GM21528 (cell line): ENCODE measurements around the gene ASB7.

Source experiments
- ATAC-seq: cut with Tn5 transposase; IDR thresholded peaks from one replicate; pipeline ENCODE4 v1.9.1; 2021; ENCODE audit warnings: mild to moderate bottlenecking, moderate library complexity; ENCODE audit not compliant: unreplicated experiment, low FRiP score

The ASB7 gene

GRCh38 chr15:100596792-100597191 lies 5.6 kb upstream of the ASB7 start:
- peak; percentile 81 for ATAC-seq

- ATAC-seq: no peak
Measured at GRCh38 chr15:100597862-100598261, 4.5 kb upstream of the ASB7 start.

- ATAC-seq: no peak
Measured at GRCh38 chr15:100598655-100599054, 3.7 kb upstream of the ASB7 start.

GRCh38 chr15:100601163-100601562 lies 1.2 kb upstream of the ASB7 start:
- ATAC-seq: no peak

- ATAC-seq: peak; percentile 24
Measured at GRCh38 chr15:100601617-100602063, 749 bp upstream of the ASB7 start.

- peak; percentile 45 for ATAC-seq
Measured at GRCh38 chr15:100602823-100603393, 519 bp downstream of the ASB7 start.

- ATAC-seq: no peak
Measured at GRCh38 chr15:100612539-100612938, 10.2 kb downstream of the ASB7 start.

- no peak for ATAC-seq
Measured at GRCh38 chr15:100613208-100613607, 10.8 kb downstream of the ASB7 start.

- ATAC-seq: no peak
Measured at GRCh38 chr15:100614336-100614735, 11.9 kb downstream of the ASB7 start.

- ATAC-seq: no peak
Measured at GRCh38 chr15:100614918-100615317, 12.5 kb downstream of the ASB7 start.

- ATAC-seq: no peak
Measured at GRCh38 chr15:100615801-100616200, 13.4 kb downstream of the ASB7 start.

- ATAC-seq: no peak
Measured at GRCh38 chr15:100616700-100617099, 14.3 kb downstream of the ASB7 start.

GRCh38 chr15:100623301-100623700 lies 20.9 kb downstream of the ASB7 start:
- no peak for ATAC-seq

GRCh38 chr15:100627789-100628395 lies 25.5 kb downstream of the ASB7 start:
- ATAC-seq: peak; percentile 82

GRCh38 chr15:100628746-100629145 lies 26.4 kb downstream of the ASB7 start:
- no peak for ATAC-seq

- ATAC-seq: no peak
Measured at GRCh38 chr15:100631831-100632230, 29.4 kb downstream of the ASB7 start.

GRCh38 chr15:100633763-100634075 lies 31.3 kb downstream of the ASB7 start:
- no peak for ATAC-seq

- no peak for ATAC-seq
Measured at GRCh38 chr15:100635406-100636071, 33.1 kb downstream of the ASB7 start.

GRCh38 chr15:100638177-100638730 lies 35.9 kb downstream of the ASB7 start:
- no peak for ATAC-seq

- no peak for ATAC-seq
Measured at GRCh38 chr15:100642213-100642949, 40.0 kb downstream of the ASB7 start.

- ATAC-seq: no peak
Measured at GRCh38 chr15:100642950-100643338, 40.6 kb downstream of the ASB7 start.
